H1 (cell line): ENCODE data around the gene C1D. TPM values are rescaled to one million over a fixed set of nuclear protein-coding genes. Genes with fewer than 3 reads are reported as not detected.

ENCODE experiments used
- CTCF ChIA-PET: fragments of 300-600 bp; sonication (Branson Sonifier 250); formaldehyde crosslinking; loops from one replicate; lab custom pipeline; 2021; ENCODE audit not compliant: partially characterized antibody; lab: Charles Lee
- POLR2A ChIA-PET: fragments of 300-600 bp; sonication (Branson Sonifier 250); formaldehyde crosslinking; loops from one replicate; lab custom pipeline; 2021; ENCODE audit warnings: inconsistent platforms; ENCODE audit not compliant: partially characterized antibody; lab: Charles Lee
- DNase-seq, 2 experiments: peaks; one replicate each; pipeline versions ENCODE4 v3.0.0 to v3.0.0-alpha.2; 2010 to 2022; ENCODE audit warnings: low spot score in 2 of 2, low read depth in 1 of 2, mixed read lengths in 1 of 2
- FAIRE-seq: peaks from 2 replicates; lab custom pipeline; 2011; peaks lifted over from hg19 to GRCh38; lab: Jason Lieb, UNC
- H2AFZ ChIP-seq: 2 replicates; pipeline ENCODE4 v1.8.1; 2012; ENCODE audit warnings: low read length, inconsistent platforms
- H2AK5ac ChIP-seq: 2 replicates; pipeline ENCODE4 v1.6.1; 2013; ENCODE audit warnings: low read depth, low read length
- H2BK120ac ChIP-seq: replicated peaks from 2 replicates; pipeline ENCODE3; 2013; ENCODE audit warnings: low read depth, low read length, inconsistent platforms
- H2BK12ac ChIP-seq: 2 replicates; pipeline ENCODE4 v1.6.1; 2013; ENCODE audit warnings: low read depth, low read length
- H2BK15ac ChIP-seq: 2 replicates; pipeline ENCODE4 v1.6.1; 2013; ENCODE audit warnings: low read length
- H2BK20ac ChIP-seq: 2 replicates; pipeline ENCODE4 v1.6.1; 2013; ENCODE audit warnings: low read length
- H2BK5ac ChIP-seq: 2 replicates; pipeline ENCODE4 v1.6.1; 2013; ENCODE audit warnings: low read depth, low read length
- H3K14ac ChIP-seq: 2 replicates; pipeline ENCODE4 v1.6.1; 2013; ENCODE audit warnings: inconsistent platforms; ENCODE audit not compliant: insufficient read length
- H3K18ac ChIP-seq: 2 replicates; pipeline ENCODE4 v1.6.1; 2013; ENCODE audit warnings: low read length; ENCODE audit errors: extremely low read depth
- H3K23ac ChIP-seq: 2 replicates; pipeline ENCODE4 v1.6.1; 2013; ENCODE audit warnings: inconsistent platforms; ENCODE audit not compliant: insufficient read length
- H3K23me2 ChIP-seq: 2 replicates; pipeline ENCODE4 v1.6.1; 2013; ENCODE audit warnings: low read depth, low read length
- H3K27ac ChIP-seq: 2 replicates; pipeline ENCODE4 v1.6.1; 2011; ENCODE audit warnings: low read depth, low read length, inconsistent platforms
- H3K27me3 ChIP-seq, 4 experiments: replicated peaks in 1 of 4; 1 replicate in 1 of 4; 2 replicates in 3 of 4; pipeline versions ENCODE4 v1.6.1 to v1.8.1; 2011 to 2013; ENCODE audit warnings: low read length in 3 of 4, mild to moderate bottlenecking in 3 of 4, inconsistent platforms in 2 of 4, mixed read lengths in 2 of 4, moderate library complexity in 1 of 4; ENCODE audit not compliant: control insufficient read depth in 3 of 4, insufficient read depth in 3 of 4; ENCODE audit errors: extremely low read depth in 1 of 4
- H3K36me3 ChIP-seq, 4 experiments: 2 replicates each; pipeline versions ENCODE4 v1.6.1 to v1.8.1; 2011 to 2013; ENCODE audit warnings: mild to moderate bottlenecking in 4 of 4, low read length in 3 of 4, moderate library complexity in 2 of 4, control low read depth in 1 of 4, inconsistent platforms in 1 of 4; ENCODE audit not compliant: insufficient read depth in 4 of 4, control insufficient read depth in 2 of 4
- H3K4ac ChIP-seq: replicated peaks from 2 replicates; pipeline ENCODE3; 2013; ENCODE audit warnings: low read length, low read depth, mixed read lengths, inconsistent platforms; ENCODE audit not compliant: insufficient read length
- H3K4me1 ChIP-seq, 4 experiments: replicated peaks in 1 of 4; 1 replicate in 1 of 4; 2 replicates in 3 of 4; pipeline versions ENCODE4 v1.6.1 to v1.8.1; 2011 to 2013; ENCODE audit warnings: low read length in 3 of 4, inconsistent platforms in 2 of 4, mixed read lengths in 1 of 4; ENCODE audit not compliant: insufficient read depth in 4 of 4, control insufficient read depth in 3 of 4
- H3K4me2 ChIP-seq, 2 experiments: 2 replicates each; pipeline versions ENCODE4 v1.6.1 to v1.8.1; 2011 to 2013; ENCODE audit warnings: low read depth in 2 of 2, low read length in 2 of 2, control low read depth in 1 of 2, inconsistent platforms in 1 of 2, mild to moderate bottlenecking in 1 of 2; ENCODE audit not compliant: insufficient read depth in 1 of 2
- H3K4me3 ChIP-seq, 4 experiments: fragments of 200-600, 300-600 bp in 1 of 4; sonication (generic), shearing (Covaris generic), sonication (Bioruptor Twin) in 1 of 4; 2 replicates each; pipeline versions ENCODE4 v1.5.1 to v1.8.1; 2011 to 2016; ENCODE audit warnings: low read length in 4 of 4, low read depth in 3 of 4, control low read depth in 2 of 4, inconsistent platforms in 2 of 4, mild to moderate bottlenecking in 2 of 4, mixed read lengths in 1 of 4, moderate library complexity in 1 of 4; ENCODE audit not compliant: insufficient read depth in 2 of 4; ENCODE audit errors: extremely low read depth in 1 of 4
- H3K56ac ChIP-seq: replicated peaks from 2 replicates; pipeline ENCODE3; 2013; ENCODE audit warnings: low read depth, mild to moderate bottlenecking, mixed read lengths, low read length, inconsistent platforms; ENCODE audit not compliant: insufficient read length
- H3K79me1 ChIP-seq: 2 replicates; pipeline ENCODE4 v1.6.1; 2013; ENCODE audit warnings: low read depth, low read length, control low read depth
- H3K79me2 ChIP-seq, 2 experiments: 2 replicates each; pipeline versions ENCODE4 v1.6.1 to v1.8.1; 2012 to 2013; ENCODE audit warnings: low read length in 2 of 2, mild to moderate bottlenecking in 2 of 2, inconsistent platforms in 1 of 2; ENCODE audit not compliant: insufficient read depth in 2 of 2, control insufficient read depth in 1 of 2
- H3K9ac ChIP-seq, 4 experiments: replicated peaks in 1 of 4; 1 replicate in 1 of 4; 2 replicates in 3 of 4; pipeline versions ENCODE4 v1.6.1 to v1.8.1; 2011 to 2013; ENCODE audit warnings: low read depth in 3 of 4, low read length in 3 of 4, control low read depth in 2 of 4, mild to moderate bottlenecking in 2 of 4, moderate library complexity in 2 of 4, inconsistent platforms in 1 of 4; ENCODE audit errors: extremely low read depth in 1 of 4
- H3K9me3 ChIP-seq, 2 experiments: 2 replicates each; pipeline versions ENCODE4 v1.6.1 to v1.8.1; 2012 to 2013; ENCODE audit warnings: mild to moderate bottlenecking in 2 of 2, moderate library complexity in 2 of 2, control low read depth in 1 of 2, inconsistent platforms in 1 of 2, low read depth in 1 of 2, low read length in 1 of 2, mixed read lengths in 1 of 2; ENCODE audit not compliant: insufficient read depth in 2 of 2
- H4K20me1 ChIP-seq, 2 experiments: replicated peaks in 1 of 2; 2 replicates each; pipeline versions ENCODE3 to v1.8.1; 2011 to 2013; ENCODE audit warnings: inconsistent platforms in 2 of 2, low read length in 2 of 2, mild to moderate bottlenecking in 1 of 2; ENCODE audit not compliant: insufficient read depth in 2 of 2, control insufficient read depth in 1 of 2
- H4K5ac ChIP-seq: 2 replicates; pipeline ENCODE4 v1.6.1; 2013; ENCODE audit warnings: low read length, low read depth, mixed read lengths, inconsistent platforms; ENCODE audit not compliant: insufficient read length
- H4K8ac ChIP-seq: 2 replicates; pipeline ENCODE4 v1.8.0; 2013; ENCODE audit warnings: mild to moderate bottlenecking, moderate library complexity, low read length, inconsistent platforms; ENCODE audit not compliant: insufficient read depth; ENCODE audit errors: extremely low read depth
- H4K91ac ChIP-seq: replicated peaks from 2 replicates; pipeline ENCODE3; 2013; ENCODE audit warnings: low read length, mixed read lengths, inconsistent platforms; ENCODE audit not compliant: insufficient read length
- ATF2 ChIP-seq: IDR thresholded peaks from 2 replicates; pipeline ENCODE4 v1.6.1; 2012; ENCODE audit warnings: low read length, inconsistent platforms
- BCL11A ChIP-seq, 2 experiments: IDR thresholded peaks; one replicate each; pipeline ENCODE4 v1.6.1; 2011; ENCODE audit warnings: low read depth in 2 of 2, low read length in 2 of 2, mild to moderate bottlenecking in 2 of 2
- E2F6 ChIP-seq: IDR thresholded peaks from 2 replicates; pipeline ENCODE4 v1.6.1; 2012; ENCODE audit warnings: inconsistent platforms
- EZH2 ChIP-seq: fragments of 200-600 bp; sonication (generic); IDR thresholded peaks from 2 replicates; pipeline ENCODE4 v1.7.1; 2012; ENCODE audit warnings: low read depth, mild to moderate bottlenecking, moderate library complexity, low read length, inconsistent platforms; ENCODE audit not compliant: severe bottlenecking
- HDAC6 ChIP-seq: IDR thresholded peaks from one replicate; pipeline ENCODE4 v1.7.1; 2012; ENCODE audit warnings: low read depth, mild to moderate bottlenecking, inconsistent platforms, low read length, moderate library complexity
- JUN ChIP-seq: IDR thresholded peaks from 2 replicates; pipeline ENCODE4 v1.6.1; 2011; ENCODE audit warnings: low read depth, mild to moderate bottlenecking, improper control_type of control experiment, low read length
- POLR2AphosphoS5 ChIP-seq: IDR thresholded peaks from 2 replicates; pipeline ENCODE4 v1.6.1; 2011; ENCODE audit warnings: low read depth, low read length
- POU5F1 ChIP-seq: IDR thresholded peaks from 2 replicates; pipeline ENCODE4 v1.6.1; 2011; ENCODE audit warnings: low read depth, mild to moderate bottlenecking, low read length, moderate library complexity
- USF2 ChIP-seq: IDR thresholded peaks from 2 replicates; pipeline ENCODE4 v1.6.1; 2011; ENCODE audit warnings: low read length, improper control_type of control experiment
- YY1 ChIP-seq: IDR thresholded peaks from 2 replicates; pipeline ENCODE4 v1.6.1; 2011; ENCODE audit warnings: low read depth, mild to moderate bottlenecking, low read length
- WGBS, 2 experiments: shearing (Covaris generic) in 1 of 2; methylation state at CpG; one replicate each; pipeline versions ENCODE4 v1.1.6 to v1.1.7; 2013 to 2015; ENCODE audit warnings: low lambda C conversion rate in 2 of 2, mixed read lengths in 2 of 2, inconsistent platforms in 1 of 2, low coverage in 1 of 2, missing lambda C conversion rate in 1 of 2; ENCODE audit not compliant: insufficient replicate concordance in 2 of 2, insufficient coverage in 1 of 2, insufficient read length in 1 of 2; ENCODE audit errors: extremely low coverage in 1 of 2, missing lambda C conversion rate in 1 of 2; 5-methylcytosine and 5-hydroxymethylcytosine counted together
- polyA plus RNA-seq, 7 experiments: library from polyadenylated mRNA; depleted of rRNA in 3 of 7; stranded (reverse) in 5 of 7; unstranded in 2 of 7; fragments of >200 nt in 5 of 7; fragments of 200-250 nt in 2 of 7; gene quantifications; 1 replicate in 5 of 7; 2 replicates in 1 of 7; 4 replicates in 1 of 7; pipeline versions ENCODE4 v1.2.1 to v1.2.3, GENCODE V29; 2011 to 2013; ENCODE audit warnings: missing spikeins in 2 of 7, mixed read lengths in 2 of 7
- total RNA-seq: library from RNA; stranded (reverse); fragmentation: NEBNext Ultra II Directional; extraction: Animal tissue kit (Norgen Biotek cat#: 25700); gene quantifications from 2 replicates; pipeline ENCODE4 v1.2.1, GENCODE V29; 2021

The C1D gene
- total and polyA plus RNA-seq, 2 of the 8 experiments (the other 6 are each of a cell fraction or from before 2014, with no cell fraction given): 17.5 to 24.1 TPM

DNA sequence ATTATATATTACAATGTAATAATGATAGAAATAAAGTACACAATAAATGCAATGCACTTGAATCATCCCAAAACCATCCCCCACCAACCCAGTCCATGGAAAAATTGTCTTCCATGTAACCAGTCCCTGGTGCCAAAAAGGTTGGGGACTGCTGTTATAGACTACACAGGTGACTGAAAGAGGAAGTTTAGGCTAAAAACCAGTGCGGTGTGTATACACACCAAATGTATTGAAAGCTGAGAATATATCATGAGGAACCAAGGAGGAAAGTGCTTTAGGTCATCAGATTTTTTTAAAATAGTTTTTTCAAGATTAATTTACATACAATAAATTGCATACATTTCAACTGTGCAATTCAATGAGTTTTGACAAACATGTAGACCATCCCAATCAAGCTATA lies 20.5 kb upstream of the C1D start:
- POLR2A ChIA-PET: no interaction called here
- no peak overlapping the region for H2BK20ac ChIP-seq
- H3K79me2 ChIP-seq: no peaks in the 10 kb centered on the region
- no peak overlapping the region for H3K4me3 ChIP-seq
- H2BK15ac ChIP-seq: no peak overlapping the region
- H3K23me2 ChIP-seq: no peaks in the 10 kb centered on the region
- 92% methylated on average over 1 of the region's 1 CpG; no CpG with 5 or more reads in 1 of the 2 experiments for WGBS, 2 experiments
- H3K56ac ChIP-seq: no peak overlapping the region
- no peaks in the 10 kb centered on the region for H4K20me1 ChIP-seq
- no peak overlapping the region for H2BK12ac ChIP-seq
- no peak overlapping the region for H4K8ac ChIP-seq
- H2BK5ac ChIP-seq: no peak overlapping the region
- DNase-seq: no peak
- no peak overlapping the region for H2AFZ ChIP-seq
- no peak overlapping the region for H2AK5ac ChIP-seq
- H3K9me3 ChIP-seq: no peaks in the 10 kb centered on the region
- no peak overlapping the region for H3K4ac ChIP-seq
- no peaks in the 10 kb centered on the region for H3K36me3 ChIP-seq
- CTCF ChIA-PET: no interaction called here
- no peak overlapping the region for H3K9ac ChIP-seq
- no peak overlapping the region for H3K4me2 ChIP-seq
- H3K23ac ChIP-seq: no peak overlapping the region
- H4K91ac ChIP-seq: no peak overlapping the region
- H3K79me1 ChIP-seq: no peaks in the 10 kb centered on the region
- no peaks in the 10 kb centered on the region for H3K27me3 ChIP-seq
- no peak overlapping the region for H3K14ac ChIP-seq
- 0 out of 7 replicates have a peak, but pooled peaks cover 0 to 3% (median 0%) of the 10 kb centered on the region in 4 experiments for H3K4me1 ChIP-seq
- no peak overlapping the region for H3K18ac ChIP-seq
- H3K27ac ChIP-seq: no peak overlapping the region
- no peak for FAIRE-seq
- H4K5ac ChIP-seq: no peak overlapping the region
- no peak for TF ChIP-seq USF2
- TF ChIP-seq E2F6: no peak
- TF ChIP-seq ATF2: no peak
- no peak for TF ChIP-seq BCL11A (IDR thresholded peaks at IDR 0.05; ENCODE audit: low read depth in 2 of 2, low read length in 2 of 2)
- TF ChIP-seq YY1: no peak
- TF ChIP-seq HDAC6: no peak
- TF ChIP-seq POU5F1: no peak
- TF ChIP-seq POLR2AphosphoS5: no peak
- TF ChIP-seq JUN: no peak
- TF ChIP-seq EZH2: no peak
- TF ChIP-seq, all 59 proteins: peak for 0
- H2BK120ac ChIP-seq: no peak overlapping the region
